22Rv1 (cell line): ENCODE data around the gene FAM180B.
A peak's percentile ranks its signal among the peaks of the same experiment; 100 is the strongest.

ENCODE experiments used
- H3K27ac ChIP-seq: fragments of 450-650 bp; 2 replicates; pipeline ENCODE4 v1.5.1; 2017
- ZFX ChIP-seq: fragments of 450-650 bp; IDR thresholded peaks from 2 replicates; pipeline ENCODE4 v1.6.1; 2017; ENCODE audit warnings: antibody characterized with exemption, borderline replicate concordance
- TF ChIP-seq, protein P1 (sequence below): fragments of 450-650 bp; IDR thresholded peaks from 2 replicates; pipeline ENCODE4 v1.5.1; 2017; ENCODE audit warnings: mild to moderate bottlenecking

FAM180B gene

GRCh38 chr11:47571357-47571729 lies 15.1 kb upstream of the FAM180B start:
- no peak for TF ChIP-seq ZFX
- TF ChIP-seq, protein P1, sequence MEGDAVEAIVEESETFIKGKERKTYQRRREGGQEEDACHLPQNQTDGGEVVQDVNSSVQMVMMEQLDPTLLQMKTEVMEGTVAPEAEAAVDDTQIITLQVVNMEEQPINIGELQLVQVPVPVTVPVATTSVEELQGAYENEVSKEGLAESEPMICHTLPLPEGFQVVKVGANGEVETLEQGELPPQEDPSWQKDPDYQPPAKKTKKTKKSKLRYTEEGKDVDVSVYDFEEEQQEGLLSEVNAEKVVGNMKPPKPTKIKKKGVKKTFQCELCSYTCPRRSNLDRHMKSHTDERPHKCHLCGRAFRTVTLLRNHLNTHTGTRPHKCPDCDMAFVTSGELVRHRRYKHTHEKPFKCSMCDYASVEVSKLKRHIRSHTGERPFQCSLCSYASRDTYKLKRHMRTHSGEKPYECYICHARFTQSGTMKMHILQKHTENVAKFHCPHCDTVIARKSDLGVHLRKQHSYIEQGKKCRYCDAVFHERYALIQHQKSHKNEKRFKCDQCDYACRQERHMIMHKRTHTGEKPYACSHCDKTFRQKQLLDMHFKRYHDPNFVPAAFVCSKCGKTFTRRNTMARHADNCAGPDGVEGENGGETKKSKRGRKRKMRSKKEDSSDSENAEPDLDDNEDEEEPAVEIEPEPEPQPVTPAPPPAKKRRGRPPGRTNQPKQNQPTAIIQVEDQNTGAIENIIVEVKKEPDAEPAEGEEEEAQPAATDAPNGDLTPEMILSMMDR, result no peak
- no peak overlapping the region for H3K27ac ChIP-seq

GRCh38 chr11:47571895-47572294 lies 14.6 kb upstream of the FAM180B start:
- TF ChIP-seq, protein P1, result no peak
- no peak for TF ChIP-seq ZFX
- H3K27ac ChIP-seq, result no peak overlapping the region

- H3K27ac ChIP-seq, result no peak overlapping the region
Observed at GRCh38 chr11:47572715-47573255, 13.7 kb upstream of the FAM180B start.

GRCh38 chr11:47573321-47573720 lies 13.2 kb upstream of the FAM180B start:
- no peak for TF ChIP-seq ZFX
- TF ChIP-seq, protein P1, result no peak
- H3K27ac ChIP-seq, result no peak overlapping the region

More at GRCh38 chr11:47572715-47573255, 13.7 kb upstream of the FAM180B start:
- TF ChIP-seq ZFX, result no peak
- TF ChIP-seq, protein P1, result no peak

GRCh38 chr11:47577460-47578041 lies 8.9 kb upstream of the FAM180B start:
- H3K27ac ChIP-seq, result peak overlapping the region; percentile 86
- TF ChIP-seq, protein P1, result no peak
- TF ChIP-seq ZFX, result no peak

- H3K27ac ChIP-seq, result peak within 1 kb of the TSS; percentile 86
Observed at GRCh38 chr11:47578524-47579494, 7.7 kb upstream of the FAM180B start, which contains the start of the genes KBTBD4 and NDUFS3. KBTBD4 (minus strand) TSS chr11:47578970; CDS start chr11:47578951, 19 bp downstream. NDUFS3 (plus strand) TSS chr11:47579074; CDS start chr11:47579092, 18 bp downstream.

More at GRCh38 chr11:47578524-47579494, 7.7 kb upstream of the FAM180B start, which contains the start of the genes KBTBD4 and NDUFS3:
- TF ChIP-seq, protein P1, result no peak
- TF ChIP-seq ZFX, result no peak
